GM19238 (cell line): ENCODE data around the gene ARPC5.
"Not testable (repeated sequence)": the region's sequence is repeated elsewhere in the genome, so short reads cannot be mapped to it uniquely, and the experiment has no call there.

Experiments
- DNase-seq: peaks from one replicate; pipeline ENCODE4 v3.0.0; 2011; ENCODE audit warnings: low spot score; ENCODE audit not compliant: insufficient read length

Gene ARPC5

DNA sequence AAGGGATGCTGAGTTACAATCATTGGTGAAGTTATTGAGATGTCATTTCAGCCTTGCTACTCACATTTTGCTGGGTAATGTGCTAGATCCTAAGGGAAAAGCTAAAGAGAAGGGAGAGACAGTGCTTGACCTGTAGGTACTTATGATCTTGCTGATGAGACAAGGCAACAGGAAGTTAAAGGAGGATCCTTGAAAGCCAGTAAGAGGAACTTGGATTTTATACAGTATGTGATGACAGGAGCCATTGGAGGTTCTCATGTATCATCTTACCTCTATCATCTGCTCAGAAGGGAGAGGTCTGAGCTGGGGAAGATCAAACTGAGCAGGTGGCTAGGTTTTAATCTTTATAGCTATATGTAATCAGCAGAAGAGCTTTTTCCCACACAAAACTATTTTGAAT is 11.2 kb upstream of the ARPC5 start:
- no peak for DNase-seq

DNA sequence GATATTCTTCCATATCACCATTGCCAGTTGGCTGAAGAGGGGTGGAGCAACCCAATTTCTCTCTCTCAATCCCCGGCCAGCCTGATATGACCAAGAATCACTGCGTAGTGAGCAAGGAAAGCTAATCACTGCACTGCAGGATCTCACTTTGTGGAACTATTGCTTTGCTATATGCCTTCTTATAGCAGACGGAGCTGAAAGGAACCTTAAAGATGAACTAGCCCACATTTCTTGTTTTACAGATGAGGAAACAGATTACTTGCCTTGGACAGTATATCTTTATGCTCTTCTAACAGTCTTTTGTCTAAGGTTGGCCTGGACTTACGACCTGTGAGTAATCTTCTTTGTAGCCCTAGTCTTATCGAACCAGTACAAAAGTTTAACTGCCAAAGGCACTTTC is 9.9 kb upstream of the ARPC5 start:
- no peak for DNase-seq

DNA sequence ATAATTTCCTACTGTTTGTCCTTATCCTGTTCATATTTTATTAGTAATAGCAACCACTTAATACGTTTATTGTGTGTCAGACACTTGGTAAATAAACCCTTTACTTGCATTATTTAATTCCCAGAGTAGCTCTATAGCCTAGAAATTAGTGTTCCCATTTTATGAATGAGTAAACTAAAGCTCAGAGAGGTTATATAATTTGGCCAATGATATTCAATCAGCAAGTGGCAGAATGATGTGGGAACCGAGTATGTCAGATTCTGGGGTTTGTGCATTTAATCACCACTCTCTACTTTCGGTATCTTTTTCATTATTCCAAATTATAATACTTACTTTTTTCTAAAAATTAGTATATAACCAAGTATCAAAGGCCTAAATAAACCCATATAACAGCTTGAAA is 6.6 kb upstream of the ARPC5 start:
- DNase-seq, result no peak

DNA sequence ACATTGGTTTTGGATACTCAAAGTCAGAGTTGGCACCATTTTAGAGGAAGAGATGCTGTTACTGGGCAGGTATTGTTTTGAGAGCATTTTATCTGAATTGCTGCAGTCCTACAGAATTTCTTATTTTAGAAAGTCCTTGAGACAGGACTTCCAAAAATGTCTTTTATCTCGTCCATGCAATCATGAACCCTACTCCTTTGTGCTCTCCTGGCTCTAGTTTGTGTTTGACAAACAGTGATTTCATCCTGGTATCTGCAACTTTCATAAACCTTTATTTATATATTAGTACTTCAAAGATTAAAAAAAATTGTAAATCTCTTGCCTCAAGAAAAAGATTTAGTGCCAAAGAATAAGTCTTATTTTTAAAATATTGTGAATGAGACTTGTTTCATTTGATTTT is 4.6 kb upstream of the ARPC5 start:
- DNase-seq, result no peak

DNA sequence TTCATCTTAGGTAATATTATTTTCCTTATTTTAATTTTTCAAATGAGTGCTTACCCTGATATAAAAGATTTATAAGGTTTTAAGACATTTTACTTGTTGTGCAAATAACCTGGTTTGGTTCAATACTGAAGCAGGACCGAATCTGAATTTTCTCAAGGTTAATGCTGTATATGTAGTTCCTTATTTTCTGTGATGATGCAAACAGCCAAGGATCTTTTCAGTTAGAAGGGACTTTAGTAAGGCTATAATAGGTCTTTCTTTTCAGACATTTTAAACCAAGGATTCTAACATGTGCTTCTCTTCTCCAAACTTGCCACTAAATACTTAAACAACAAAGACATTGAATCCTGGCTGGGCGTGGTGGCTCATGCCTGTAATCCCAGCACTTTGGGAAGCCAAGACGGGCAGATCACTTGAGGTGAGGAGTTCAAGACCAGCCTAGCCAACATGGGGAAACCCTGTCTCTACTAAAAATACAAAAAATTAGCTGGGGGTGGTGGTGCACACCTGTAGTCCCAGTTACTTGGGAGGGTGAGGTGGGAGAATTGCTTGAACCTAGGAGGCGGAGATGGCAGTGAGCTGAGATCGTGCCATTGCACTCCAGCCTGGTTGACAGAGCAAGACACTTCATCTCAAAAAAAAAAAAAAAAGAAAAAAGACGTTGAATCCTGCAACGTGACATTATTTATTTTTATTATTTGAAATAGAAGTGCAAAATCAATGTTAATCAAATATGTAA is 3.2 kb upstream of the ARPC5 start:
- no peak for DNase-seq

DNA sequence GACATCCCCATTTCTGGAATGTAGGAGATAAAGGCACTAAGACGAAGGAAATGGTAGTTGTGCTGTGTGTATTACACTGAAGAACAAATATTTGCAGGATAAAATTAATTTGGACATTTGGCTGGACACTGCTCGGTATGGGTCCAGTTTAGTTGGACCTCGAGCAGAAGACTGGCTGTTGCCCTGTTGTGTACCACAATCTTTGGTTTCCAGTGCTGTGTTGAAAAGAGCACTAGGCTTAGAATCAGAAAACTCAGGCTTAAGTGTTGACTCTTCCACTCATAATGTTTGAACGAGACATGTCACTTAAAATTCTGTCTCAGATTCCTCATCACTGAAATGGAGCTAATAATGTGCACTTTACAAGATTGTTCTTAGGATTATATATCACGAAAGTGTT is 1.2 kb upstream of the ARPC5 start:
- DNase-seq, result no peak

DNA sequence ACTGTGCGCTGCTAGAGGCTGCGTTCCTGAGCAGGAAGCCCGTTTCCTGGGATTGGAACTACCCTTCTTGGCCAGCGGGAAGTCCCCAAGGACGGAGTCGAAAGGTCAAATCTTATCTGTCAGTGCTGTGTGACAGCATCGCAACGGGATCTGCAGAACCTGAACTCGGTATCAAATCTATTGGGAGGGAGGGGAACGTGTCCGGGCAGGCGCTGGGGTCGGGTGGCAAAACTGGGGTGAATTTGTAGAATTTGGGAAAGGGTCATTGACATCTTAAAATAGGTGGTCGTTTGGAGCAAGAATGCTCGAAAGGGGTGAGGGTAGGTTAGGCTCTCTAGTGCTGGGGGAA is 725 bp upstream of the ARPC5 start:
- no peak for DNase-seq

DNA sequence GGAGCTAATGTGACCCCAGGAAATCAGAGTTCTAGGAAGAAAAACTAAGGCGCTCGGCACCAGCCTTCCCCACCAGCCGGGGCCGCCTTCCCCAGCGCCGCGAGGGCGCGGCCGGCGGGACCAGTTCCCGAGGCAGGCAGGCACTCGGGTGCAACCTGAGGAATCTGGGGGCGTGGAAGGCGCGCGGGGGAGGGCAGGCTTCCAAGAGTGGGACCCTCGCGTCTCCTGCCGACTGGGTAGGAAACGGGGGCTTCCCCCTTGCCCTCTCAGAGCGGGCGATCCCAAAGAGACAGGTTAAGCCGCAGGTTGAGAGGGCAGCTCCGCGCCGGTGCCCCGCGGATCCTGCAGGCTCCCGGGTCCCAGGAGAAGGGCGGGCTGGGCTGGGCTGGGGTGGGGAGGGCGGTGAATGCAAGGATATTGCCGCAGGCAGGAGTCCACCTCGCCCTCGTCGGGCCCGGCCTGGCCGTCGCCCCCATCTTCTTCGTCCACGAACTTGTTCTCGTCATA is 431 bp downstream of the ARPC5 start:
- DNase-seq, result no peak

DNA sequence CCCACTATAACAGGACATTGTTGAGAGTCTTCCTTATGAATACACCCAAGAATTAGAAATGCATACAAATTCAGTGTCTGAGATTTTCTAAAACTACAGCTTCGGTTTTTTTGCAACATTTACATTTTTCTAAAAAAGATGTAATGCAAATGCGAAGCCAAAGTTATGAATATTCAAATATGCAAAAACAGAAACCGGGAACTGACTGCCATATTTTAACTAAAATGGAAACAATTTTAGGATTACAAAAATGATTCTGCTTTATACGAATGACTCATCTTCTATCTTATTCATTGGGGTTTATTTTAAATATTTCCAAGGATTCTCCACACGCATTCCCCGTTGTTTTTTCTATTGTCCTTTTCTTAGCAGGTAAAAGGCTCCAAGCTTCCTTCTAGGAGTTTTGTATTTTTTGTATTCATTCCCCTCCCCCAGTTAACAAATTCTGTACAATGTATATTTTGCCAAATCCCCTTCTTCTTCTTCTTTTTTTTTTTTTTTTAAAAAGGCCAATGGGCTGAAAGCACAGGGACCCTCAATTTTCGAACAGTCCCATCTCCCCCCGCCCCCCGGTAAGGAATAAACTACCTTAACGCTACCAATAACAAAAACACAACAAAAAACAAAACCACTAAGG is 1.0 kb downstream of the ARPC5 start:
- no peak for DNase-seq

DNA sequence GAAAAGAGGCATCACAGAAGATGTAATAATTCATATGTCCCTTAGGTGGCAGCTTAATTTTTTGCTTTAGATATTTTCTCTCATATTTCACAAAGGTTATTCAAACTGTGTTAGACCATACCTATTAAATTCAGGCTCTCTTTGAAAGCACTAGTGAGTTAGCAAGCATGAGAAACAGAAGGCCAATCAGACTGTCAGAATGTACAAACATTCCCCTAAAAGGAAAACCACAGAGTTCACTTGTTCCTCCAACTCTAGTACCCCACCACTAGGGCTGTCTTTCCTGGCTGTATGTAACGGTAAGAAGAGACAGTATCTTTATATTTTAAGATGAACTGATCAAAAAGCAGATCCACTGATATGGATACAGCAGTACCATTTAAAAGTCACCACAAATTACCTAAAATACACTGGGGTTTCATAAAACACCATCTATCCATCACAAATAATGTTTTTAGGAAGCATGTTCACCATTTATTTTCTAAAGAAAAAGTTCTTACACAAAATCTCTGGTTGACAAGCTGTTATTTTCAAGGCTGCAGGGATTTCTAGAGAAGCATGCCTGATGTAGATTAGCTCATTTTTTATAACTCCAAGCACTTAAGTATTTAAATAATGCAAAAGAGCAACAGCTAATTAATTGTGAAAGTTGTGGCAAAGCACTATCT is 1.8 kb downstream of the ARPC5 start:
- DNase-seq, result no peak

DNA sequence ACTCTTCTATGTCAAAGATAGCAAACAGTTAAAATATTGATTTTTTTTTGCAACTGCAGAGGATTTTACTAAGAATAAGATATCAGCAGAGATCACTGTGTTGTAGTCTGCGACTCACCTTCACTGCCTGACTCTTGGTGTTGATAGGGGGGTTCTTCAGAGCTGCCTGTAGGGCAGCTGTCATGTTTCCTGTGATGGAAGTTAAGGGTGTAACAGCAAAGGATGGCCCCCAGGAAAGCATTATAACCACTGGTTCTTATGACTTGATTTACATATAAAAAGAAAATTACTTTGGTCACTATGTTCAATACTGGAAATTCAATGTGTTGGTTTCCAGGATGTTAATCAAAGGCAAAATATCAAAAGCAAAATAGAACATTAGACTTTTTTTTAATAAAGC is 2.6 kb downstream of the ARPC5 start:
- DNase-seq, result no peak

DNA sequence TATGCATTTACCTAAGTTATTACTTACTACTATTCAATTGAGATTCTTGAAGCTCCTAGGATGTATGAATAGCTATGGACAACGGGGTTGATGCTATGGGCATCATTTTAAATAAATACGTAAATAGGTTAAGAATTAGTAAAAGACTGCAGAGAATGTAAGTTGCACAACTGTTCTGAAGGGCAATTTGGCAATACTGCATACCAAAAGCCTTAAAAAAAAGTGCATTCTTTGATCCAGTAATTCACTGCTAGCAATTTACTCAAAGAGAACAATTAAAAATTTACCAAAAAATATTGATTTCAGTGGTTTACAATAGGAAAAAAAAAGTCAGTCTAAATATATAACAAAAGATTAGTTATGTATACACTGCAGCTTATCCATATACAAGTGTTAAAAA is 3.5 kb downstream of the ARPC5 start:
- DNase-seq, result no peak

DNA sequence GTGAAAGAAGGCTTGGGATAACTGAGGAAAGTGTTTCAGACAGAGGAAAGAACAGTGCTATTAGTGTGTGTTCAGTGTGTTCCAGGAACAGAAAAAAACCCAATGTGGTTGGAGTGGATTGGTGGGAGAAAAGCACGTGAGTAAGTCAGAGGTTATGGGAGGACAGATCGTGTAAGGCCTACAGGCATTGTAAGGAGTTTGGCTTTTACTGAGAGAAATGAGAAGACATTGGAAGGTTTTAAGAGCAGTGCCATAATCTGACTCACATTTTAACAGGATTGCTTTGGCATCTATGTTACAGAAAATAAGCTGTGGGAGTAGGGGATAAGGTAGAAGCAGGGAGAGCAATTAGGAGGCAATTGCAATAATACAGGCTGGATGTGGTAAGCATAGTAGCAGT is 4.8 kb downstream of the ARPC5 start:
- no peak for DNase-seq

DNA sequence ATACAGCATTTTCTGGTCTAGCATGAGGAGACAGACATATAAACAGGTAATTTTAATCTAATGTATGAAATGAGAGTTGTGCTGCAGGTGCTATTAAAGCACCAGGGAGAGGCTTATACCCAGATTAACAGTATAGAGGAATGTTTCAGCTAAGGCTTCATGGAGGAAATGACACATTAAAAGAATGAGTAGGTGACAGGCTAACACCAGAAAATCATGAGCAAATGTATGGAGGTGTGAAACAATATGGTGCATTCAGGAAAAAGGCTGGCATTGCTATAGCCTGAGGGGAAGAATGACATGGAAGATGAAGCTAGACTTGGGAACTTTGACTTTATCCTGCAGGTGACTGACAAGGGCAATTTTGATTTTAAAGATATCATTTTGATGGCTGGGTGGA is 7.0 kb downstream of the ARPC5 start:
- DNase-seq, result no peak

DNA sequence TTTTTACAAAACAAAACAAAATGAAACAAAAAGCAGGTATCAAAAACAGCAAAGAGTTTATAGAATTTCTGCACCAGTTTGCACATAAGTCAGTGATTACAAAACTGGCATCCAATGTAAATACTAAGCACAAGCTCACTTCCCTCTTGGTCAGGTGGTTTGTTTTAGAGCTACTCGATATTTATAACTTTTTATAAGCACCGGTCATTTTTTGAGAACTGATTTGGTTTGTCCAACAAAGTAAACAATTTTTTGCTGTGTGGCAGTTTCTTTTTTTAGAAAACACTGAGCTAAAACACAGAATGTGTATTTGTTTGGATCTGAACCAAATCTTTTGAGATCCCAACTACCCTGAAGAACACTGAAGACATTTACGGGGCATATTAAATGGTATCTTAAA is 9.3 kb downstream of the ARPC5 start:
- not testable (repeated sequence) for DNase-seq

DNA sequence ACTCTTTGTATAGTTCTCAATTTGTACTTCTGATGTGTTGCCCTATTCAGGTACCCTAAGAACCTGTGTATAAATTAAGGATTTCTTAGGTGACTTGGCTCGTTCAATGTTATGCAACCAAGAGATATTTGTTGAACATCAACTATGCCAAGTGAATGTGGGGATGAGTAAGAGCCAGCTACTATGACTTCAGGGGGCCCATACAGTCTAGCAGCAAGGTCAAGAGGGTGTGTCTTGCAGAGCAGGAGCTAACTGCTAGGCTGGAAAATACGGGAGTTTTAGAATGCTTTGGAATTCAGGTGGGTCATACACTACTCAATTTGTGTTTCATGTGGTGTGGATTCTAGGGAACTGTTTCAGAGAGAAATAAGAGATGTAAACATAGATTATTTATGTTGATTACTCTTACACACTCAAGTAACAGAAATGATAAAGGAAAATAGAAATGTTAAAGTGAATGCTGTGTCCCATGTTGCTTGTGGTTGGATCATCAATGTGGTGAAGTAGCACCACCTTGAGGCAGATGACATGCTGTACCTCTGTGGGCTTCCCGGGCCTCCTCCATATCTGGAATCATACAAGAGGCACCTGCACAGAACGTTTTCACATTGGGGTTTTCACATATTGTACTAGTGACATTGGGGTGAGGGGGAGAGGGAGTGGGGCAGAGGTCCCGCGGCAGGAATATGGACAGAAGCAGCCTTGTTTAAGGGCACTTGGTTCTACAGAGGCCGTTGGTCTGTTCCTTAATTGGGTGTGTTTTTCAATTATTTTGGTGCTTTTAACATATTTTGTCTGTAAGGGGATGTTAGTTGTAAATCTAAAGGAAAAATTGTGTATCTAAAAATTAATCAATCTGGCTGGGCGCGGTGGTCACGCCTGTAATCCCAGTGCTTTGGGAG is 12.4 kb downstream of the ARPC5 start:
- DNase-seq, result no peak

DNA sequence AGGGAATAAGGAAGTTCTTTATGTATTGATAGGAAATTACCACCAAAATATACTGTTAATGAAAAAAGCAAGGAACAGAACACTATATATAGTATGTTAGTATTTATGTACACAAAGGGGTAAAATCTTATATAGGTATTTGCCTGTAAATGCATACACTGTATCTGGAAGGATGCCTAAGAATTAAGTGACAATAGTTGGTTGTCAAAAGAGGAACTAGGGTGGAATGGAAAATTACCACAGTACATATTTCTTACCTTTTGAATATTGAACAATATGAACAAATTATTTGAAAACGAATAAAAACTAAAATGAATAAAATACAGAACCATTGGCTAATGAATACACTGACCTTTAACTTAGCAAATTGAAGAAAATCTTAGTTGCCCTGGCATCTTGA is 13.6 kb downstream of the ARPC5 start:
- no peak for DNase-seq

DNA sequence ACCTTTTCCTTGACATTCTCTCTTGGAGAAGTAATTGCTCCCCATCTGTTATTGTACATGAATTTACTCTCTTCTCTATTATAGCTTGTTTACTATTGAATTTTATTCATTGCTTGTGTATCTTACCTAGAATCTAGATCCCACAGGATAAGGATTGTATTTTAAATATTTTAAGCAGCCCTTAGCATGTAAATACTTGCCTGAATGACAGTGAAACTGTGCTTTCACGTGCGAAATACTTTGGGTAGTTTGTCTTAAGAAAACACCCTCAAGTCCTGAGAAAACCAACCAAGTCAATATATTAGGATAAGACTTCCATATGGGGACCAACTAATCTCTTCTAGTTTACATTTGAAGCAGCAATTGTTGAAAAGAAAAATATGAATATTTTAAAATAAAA is 15.3 kb downstream of the ARPC5 start:
- DNase-seq, result no peak

DNA sequence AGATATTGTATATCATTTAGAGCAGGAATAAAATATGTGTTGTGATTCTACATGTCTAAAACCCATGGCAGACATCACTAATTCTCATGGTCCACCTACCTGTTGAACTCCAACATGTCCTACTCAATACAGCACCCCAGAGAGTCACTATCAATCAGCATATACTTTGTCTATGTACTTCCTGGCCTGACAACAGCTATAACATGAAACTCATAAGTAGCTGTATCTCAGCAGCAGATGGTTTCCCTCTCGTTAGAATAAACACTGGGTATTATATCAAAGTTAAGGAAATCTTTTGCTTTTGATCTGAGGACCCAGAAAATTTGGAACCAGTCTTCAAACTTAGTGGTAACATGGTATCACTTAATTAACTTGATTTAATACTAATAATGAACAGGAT is 15.8 kb downstream of the ARPC5 start:
- DNase-seq, result no peak

DNA sequence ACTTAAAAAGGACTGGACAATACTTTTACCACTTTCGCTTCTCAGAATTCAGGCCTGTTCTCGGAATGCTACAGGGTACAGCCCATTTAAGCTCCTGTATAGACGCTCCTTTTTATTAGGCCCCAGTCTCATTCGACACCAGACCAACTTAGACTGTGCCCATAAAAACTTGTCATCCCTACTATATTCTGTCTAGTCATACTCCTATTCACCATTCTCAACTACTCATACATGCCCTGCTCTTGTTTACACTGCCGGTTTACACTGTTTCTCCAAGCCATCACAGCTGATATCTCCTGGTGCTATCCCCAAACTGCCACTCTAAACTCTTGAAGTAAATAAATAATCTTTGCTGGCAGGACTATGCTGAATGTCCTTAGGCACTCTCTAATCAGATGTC is 17.4 kb downstream of the ARPC5 start:
- DNase-seq, result not testable (repeated sequence)

DNA sequence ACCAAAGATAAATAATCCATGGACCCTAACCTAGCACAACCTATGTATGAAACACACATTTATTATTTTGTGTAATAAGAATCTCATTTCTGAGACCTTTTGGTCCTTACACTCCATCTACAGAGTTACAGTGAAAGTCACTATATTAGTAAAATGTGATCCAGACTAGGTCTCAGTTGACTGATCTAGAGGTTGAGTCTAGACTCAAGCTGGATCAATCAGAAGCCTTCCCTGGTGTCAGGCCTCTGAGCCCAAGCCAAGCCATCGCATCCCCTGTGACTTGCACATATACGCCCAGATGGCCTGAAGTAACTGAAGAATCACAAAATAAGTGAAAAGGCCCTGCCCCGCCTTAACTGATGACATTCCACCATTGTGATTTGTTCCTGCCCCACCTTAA is 22.6 kb downstream of the ARPC5 start:
- DNase-seq, result not testable (repeated sequence)

DNA sequence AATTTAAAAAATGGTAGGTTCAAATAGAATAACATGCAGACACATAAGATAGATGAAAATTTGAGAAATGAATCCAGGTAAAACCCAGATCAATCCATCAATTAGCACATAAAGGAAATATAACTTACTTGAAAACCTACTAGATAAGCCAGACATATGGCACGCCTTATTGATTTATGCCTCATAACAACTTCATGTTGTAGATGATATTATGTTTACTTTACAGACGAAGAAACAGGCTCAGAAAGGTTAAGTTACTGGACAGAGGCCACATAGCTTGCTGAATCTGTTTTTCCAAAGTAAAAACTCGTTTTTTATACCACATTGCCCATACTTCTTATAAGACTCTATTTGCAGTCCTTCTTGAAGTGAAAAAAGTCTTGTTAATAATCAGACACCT is 23.2 kb downstream of the ARPC5 start:
- DNase-seq, result no peak
